ENCODE measurements around the gene ZRANB1.

ZRANB1 gene

DNA sequence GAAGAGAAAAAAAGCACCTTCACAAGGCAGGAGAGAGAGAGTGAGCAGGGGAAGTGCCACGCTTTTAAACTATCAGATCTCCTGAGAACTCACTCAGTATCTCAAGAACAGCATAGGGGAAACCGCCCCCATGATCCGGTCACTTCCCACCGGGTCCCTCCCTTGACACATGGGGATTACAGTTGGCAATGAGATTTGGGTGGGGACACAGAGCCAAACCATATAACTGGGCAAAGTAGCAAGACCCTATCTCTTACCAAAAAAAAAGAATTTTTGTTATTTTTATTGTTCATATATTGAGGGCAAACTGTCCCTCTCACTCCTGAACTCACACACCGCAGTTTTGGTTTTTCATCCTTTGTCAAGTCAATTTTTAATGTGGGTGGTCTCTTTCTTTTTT lies 18.2 kb upstream of the ZRANB1 start:
- DNase-seq, result no peak

DNA sequence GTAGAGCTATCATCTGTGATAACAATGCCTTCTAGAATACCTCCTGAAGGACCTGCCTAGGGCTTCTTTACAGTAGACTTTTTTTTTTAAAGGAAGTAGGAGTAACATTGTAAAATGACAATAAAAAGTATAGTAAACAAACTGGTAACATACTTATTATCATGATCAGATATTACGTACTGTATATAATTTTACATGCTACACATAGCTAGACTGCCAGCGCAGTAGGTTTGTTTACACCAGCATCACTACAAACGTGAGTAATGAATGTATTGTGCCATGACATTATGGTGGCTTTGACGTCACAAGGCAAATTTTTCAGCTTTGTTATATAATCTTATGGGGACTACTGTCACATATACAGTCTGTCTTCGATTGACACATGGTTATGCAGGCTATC lies 15.4 kb upstream of the ZRANB1 start:
- DNase-seq, result no peak

DNA sequence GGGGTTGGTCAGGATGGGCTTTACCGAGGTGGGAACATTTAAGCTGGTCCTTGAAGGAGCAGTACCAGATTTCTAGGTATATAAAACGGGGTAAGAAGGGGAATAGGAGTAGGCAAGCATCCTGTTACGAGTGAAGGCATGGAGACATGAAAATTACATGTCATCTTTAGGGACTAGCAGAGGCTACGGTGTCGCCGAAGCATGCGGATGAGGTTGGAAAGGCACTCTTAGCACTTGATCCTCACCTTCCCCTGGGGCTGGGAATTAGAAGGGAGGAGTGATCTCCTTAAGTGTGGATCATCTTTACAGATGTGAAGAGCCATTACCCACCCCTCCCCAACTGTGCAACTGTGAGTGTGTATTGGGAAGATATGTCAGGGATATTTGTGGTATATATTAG lies 13.8 kb upstream of the ZRANB1 start:
- DNase-seq, result no peak

DNA sequence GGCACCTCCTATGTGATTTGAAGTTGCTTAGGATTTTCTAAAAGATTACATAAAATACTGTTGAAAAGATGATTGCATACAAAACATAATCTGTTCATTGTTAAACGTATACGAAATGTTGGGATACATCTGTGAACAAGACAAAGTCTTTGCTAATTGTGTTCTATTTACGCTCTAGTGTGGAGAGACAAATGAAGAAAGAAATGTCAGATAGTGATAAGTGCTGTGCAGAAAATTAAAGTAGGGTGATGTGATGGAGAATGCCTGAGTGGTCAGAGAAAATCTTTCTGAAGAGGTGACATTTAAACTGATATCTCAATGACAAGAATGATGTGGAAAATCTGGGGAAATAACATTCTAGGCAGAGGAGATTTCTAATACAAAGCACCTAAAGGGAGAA lies 13.4 kb upstream of the ZRANB1 start:
- DNase-seq, result no peak

DNA sequence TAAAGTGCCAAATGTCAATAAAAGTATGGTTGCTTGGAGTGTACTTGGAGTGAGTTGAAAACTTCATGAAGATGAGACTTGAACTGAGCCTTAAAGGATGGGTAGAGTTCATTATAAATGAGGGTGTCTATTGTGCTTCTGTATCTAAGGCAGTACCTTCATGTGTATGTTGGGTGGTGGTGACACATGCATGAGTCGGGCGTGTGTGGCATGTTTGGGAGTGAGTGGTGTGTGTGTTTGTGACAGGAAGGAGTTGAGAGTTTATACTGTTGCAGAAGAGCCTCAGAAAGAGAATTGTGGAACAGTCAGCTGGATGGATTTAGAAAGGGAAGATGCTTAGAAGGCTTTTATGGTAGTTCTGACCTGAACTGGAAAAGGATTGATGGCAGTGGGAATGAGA lies 6.0 kb upstream of the ZRANB1 start:
- DNase-seq, result no peak

DNA sequence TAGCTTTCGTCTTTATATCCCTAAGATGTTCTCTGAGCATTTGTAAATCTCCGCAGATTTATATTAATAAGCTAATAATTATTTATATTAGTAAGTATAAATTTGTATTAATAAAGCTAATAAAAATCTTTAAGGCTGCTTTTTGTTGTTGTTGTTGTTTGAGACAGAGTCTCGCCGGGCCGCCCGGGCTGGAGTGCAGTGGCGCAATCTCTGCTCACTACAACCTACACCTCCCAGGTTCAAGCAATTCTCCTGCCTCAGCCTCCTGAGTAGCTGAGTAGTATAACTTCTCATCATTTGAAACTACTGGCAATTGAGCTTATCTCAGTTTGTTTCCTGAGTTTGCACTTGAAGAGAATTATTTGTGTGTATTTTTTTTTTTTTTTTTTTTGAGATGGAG lies 5.1 kb upstream of the ZRANB1 start:
- no peak for DNase-seq

DNA sequence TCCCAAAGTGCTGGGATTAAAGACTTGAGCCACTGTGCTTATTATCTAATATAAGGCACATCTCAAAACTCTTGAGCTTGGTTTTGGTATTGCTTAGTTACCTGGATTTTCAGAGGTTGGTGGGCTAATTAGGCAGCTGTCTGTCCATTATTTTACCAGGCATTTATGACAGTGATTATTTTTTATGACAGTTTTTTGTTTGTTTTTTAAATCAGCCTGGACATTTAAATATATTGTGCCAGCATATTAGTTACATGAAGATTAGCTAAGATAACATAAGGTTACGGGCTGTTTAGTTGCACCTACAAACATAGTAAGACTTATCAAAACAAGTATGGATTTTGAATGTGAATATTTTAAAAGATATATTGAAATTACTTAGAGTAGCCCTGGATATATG lies 2.6 kb upstream of the ZRANB1 start:
- DNase-seq, result no peak

DNA sequence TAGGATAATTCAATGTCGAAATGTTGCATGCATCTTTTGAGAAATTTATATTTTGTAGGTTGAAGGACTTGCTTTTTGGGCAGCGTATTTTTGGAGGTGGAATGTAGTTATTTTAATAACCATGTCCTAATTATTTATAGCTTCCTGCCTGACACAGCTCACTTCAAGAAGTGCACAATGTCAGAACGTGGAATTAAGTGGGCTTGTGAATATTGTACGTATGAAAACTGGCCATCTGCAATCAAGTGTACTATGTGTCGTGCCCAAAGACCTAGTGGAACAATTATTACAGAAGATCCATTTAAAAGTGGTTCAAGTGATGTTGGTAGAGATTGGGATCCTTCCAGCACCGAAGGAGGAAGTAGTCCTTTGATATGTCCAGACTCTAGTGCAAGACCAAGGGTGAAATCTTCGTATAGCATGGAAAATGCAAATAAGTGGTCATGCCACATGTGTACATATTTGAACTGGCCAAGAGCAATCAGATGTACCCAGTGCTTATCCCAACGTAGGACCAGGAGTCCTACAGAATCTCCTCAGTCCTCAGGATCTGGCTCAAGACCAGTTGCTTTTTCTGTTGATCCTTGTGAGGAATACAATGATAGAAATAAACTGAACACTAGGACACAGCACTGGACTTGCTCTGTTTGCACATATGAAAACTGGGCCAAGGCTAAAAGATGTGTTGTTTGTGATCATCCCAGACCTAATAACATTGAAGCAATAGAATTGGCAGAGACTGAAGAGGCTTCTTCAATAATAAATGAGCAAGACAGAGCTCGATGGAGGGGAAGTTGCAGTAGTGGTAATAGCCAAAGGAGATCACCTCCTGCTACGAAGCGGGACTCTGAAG lies 620 bp downstream of the ZRANB1 start:
- no peak for DNase-seq

DNA sequence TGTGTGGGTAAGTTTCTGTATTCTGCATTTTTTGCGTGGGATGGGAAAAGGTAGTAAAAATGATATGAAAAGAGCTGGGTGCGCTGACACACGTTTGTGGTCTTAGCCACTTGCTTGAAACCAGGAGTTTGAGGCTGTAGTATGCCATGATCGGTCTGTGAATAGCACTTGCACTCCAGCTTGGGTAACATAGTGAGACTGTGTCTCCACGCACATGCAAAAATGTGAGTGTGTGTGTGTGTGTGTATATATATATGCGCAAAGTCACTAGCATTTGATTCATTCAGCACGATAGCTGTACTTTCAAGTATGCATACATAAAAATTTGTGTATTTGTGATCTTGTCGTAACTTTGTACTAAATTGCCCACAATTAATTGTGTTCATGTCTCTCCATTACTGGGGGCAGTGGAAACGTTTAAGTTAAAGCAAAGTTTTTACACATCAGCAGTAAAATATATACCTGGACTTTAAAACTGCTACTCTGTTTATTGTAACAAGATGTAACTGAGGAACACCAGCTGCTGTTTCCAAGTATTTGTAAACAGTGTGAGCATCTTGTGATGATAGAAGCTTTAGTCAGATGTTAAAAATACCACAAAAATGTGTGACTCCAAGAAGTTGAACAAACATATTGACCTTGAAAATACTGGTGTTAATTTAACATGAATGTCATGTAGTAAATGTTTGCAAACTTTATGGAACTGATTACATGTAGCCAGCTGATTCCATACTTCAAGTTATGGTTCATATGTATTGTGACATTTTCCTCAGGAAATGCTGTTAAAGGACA lies 1.6 kb downstream of the ZRANB1 start:
- DNase-seq, result no peak

DNA sequence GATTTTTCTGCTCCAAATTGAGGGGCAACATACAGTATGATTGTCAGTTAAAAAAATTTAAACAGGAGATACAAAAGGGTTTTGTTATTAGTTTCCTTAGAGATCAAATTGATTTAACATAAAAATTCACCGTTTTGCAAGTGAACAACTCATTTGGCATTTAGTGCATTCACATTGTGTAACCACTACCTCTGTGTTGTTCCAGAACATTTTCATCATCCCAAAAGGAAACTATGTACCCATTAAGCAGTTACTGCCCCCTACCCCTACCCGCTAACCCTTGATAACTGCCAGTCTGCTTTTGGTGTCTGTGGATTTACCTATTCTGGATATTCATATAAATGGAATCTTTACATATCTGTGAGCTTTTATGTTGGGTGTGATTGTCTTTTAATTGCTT lies 3.1 kb downstream of the ZRANB1 start:
- no peak for DNase-seq

DNA sequence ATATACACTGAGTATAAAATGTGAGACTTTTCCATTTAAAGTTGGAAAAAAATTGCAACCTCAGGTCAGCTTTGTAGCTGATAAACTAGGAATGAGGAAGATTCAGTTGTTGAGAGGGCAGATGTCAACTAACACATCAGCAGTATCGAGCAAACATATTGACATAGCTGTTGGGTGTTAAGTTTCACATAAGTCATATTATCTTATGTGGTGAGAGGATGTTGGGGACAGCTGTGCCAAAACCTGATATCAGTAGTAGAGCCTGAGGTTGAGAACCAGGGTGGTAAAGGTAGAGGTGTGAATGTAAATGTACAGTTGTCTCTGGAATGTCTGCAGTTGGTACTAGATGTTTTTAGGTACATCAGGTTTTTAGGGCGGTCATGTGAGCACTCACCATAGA lies 5.0 kb downstream of the ZRANB1 start:
- DNase-seq, result no peak

DNA sequence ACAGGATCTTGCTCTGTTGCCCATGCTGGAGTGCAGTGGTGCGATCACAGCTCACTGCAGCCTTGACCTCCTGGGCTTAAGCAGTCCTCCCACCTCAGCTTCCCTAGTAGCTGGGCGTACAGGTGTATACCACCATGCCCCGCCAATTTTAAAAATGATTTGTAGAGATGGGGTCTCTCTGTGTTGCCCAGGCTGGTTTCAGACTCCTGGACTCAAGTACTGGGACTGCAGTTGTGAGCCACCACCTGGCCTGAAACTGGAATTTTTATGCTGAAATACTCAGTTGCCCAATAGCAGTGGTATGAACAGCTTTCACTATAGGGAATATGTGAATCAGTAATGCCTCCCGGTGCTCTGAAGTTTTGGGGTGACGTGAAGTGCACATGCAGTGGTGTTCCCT lies 7.6 kb downstream of the ZRANB1 start:
- DNase-seq, result no peak

DNA sequence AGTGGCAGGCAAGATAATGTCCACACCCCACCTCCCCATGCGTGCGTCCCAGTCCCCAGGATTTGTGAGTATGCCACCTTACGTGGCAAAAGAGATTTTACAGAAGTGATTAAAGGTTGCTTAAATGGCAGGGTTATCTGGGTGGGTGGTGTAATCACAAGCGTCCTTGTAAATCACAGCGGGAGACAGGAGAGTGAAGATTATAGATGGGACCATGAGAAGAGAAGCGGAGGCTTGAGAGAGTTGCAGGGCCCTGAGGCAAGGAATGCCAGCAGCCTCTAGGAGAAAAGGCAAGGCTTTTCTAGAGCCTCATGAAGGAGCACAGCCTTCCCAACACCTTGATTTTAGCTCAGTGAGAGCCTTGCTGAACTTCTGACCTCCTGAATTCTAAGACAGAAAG lies 10.2 kb downstream of the ZRANB1 start:
- DNase-seq, result no peak

DNA sequence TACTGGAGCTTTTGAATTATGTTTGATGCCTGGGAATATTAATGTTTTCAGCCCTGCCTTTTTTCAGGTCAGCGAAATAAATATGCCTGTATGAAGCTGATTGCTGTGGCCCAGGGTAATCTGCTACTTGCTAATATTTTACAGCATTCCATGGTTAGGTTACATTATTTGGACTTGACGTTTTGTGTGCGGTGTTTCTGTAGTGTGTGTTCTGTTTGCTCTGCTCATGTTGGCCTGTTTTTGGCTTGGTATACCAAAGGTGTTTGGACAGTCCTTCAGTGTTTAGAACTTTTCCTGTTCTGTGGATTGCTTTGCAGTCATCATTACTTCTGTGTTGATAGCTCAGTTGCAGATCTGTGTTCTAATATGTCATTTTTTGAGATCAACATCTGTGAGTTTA lies 11.5 kb downstream of the ZRANB1 start:
- no peak for DNase-seq

DNA sequence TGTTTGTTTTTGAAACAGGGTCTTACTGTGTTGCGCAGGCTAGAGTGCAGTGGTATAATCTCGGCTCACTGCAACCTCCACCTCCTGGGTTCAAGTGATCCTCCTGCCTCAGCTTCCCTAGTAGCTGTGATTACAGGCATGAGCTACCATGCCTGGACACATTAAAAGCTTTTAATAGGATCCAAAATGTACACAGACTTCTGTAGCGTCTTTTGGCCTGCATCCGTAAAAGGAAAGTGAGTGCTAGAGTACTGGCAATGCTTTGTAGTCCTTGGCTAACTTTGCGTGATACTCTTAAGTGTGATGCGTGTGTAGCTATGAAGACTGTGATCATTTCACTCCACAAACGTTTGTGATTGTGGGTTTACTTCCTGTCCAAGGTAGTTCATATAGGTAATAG lies 13.3 kb downstream of the ZRANB1 start:
- no peak for DNase-seq

DNA sequence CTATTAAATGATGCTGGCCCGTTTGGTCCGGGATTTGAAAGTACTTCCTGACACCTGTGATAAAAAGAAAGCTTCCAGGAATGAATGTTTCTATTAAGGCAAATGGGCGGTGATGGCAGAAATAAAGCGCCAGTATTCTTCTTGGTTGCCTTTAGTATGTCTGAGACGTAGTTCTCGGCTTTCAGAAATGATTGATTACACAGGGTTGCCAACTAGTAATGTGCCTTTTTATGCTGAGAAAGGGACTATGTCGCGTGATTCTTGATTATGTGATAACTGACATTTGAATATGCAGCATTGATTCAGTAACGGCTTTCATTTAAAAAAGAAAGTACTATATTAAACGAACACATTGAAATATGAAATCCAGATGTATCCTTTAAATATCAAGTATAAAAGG lies 13.9 kb downstream of the ZRANB1 start:
- DNase-seq, result no peak

DNA sequence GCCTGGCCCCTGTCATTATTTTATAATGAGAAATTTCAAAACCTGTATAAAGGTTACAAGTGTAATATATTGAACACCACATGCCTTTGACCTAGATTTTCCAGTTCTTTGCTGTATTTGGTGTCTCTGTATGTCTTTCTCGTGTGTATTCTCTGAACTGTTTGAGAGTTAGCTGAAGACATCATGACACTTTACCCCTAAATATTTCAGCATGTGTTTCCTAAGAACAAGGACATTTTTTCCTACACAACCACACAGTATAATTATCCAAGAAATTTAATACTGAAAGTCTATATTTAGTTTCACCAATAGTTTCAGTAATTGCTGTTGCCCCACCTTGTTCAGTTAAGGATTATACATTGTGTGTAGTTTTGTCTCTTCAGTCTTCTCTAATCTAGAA lies 14.8 kb downstream of the ZRANB1 start:
- DNase-seq, result no peak

DNA sequence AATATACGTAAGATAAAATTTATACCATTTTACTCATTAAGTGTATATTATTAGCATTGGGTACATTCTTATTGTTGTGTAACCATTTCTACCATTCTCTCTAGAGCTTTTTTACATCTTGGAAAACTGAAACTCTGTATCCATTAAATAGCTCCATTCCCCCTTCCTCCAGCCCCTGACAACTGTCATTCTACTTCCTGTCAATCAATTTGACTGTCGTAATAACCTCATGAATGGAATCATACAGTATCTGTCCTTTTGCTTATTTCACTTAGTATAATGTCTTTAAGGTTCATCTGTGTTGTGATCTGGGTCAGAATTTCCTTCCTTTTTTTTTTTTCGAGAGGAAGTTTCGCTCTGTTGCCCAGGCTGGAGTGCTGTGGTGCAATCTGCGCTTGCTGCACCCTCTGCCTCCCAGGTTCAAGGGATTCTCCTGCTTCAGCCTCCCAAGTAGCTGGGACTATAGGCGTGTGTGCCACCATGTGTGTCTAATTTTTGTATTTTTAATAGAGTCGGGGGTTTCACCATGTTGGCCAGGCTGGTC lies 15.6 kb downstream of the ZRANB1 start:
- DNase-seq, result no peak

DNA sequence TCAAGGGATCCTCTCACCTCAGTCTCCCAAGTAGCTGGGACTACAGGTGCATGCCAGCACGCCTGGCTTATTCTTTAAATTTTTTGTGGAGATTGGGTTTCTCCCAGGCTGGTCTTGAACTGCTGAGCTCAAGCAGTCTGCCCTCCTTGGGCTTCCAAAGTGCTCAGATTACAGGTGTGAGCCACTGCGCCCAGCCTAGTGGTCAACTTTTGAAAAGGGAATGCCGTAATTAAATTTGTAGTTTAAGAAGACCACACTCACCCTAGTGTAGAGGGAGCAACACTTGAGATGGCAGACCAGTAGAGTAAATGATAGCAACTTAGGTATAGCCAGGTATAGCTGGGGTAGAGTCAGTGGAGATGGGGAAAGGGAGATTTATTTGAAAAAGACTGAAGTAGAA lies 17.6 kb downstream of the ZRANB1 start:
- DNase-seq, result no peak

DNA sequence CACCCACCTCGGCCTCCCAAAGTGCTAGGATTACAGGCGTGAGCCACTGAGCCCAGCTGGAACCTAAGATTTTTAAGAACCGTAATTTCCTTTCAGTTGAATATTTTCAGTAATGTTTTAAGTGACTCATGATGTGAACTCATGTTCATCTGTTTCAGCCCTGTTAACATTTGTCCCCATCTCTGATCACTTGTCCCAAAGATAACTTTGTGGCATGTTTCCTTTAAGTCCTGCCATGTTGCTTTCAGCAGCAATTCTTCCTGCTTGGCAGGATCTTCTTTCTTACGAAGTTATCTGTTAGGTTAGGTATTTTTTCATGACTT lies 19.3 kb downstream of the ZRANB1 start:
- no peak for DNase-seq

DNA sequence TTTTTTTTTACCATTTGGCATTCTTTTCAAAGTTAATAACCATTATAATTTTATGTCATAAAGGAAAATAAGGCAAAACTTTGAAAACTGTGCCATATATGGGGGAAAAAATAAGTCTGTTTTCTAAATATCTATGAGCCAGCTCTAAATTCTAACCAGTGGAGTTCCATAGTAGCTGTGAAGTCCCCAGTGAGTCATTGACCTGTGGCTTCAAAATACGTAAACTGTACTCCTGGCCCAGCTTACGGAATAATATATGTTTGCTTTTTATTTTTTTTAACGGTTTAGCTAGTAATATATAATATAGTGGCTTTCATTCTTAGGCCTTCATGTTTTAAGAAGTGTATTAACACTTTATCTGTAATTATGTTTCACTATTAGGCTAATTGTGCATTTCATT lies 20.5 kb downstream of the ZRANB1 start:
- DNase-seq, result no peak

DNA sequence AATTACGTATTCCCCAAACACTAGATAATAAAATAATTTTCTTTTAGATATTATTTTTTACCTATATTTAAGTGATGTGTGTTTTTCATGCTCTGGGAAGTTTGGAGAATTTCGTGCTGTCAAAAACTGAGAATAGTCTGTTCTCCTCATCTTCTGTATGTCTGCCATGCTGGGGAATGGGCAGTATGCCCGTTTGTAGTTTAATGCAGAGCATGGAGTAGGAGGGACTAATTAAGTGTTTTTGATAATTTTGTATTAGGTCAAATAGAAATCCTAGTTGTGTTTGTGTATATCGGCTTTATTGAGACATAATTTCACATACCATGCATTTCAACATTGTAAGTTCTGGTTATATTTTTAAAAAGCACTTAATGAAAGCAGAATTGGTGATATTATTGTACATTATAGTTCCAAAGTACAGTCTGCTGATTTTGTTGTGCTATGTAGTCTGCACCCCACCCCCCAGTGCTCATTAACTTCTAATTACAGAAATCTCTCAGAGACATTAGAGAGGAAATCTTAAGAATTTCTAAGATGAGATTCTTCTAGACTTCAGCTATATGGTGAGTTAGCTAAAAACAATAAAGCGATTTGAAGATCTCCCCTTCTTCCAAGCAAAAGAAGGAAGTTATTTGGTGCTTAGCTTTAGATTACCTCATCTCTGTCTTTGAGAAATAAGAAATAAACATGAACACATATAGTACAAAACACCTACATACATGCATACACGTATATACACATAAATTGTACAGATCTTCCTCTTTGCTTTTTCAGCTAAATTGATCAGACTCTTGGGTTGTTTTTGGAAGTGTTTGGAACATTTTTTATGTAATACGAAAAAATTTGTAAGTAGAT lies 22.2 kb downstream of the ZRANB1 start:
- no peak for DNase-seq

DNA sequence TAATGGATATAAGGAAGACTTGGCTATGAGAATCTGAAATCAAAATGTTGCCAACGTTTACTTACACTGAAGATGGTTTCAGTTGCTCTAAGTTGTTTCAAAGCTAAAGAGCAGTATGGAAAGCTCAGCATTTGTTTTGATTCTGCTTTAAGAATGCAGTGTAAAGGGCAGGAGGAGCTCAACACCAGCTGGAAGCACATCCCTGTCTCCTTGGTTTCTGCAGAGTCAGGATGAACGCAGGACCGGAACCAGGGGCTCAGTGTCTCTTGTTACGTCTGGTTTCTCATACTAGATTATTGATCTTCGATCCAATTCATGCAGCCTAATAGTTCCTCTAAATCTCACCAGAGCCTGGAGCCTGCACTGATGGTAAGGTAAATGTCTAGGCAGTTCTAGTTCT lies 24.1 kb downstream of the ZRANB1 start:
- no peak for DNase-seq

DNA sequence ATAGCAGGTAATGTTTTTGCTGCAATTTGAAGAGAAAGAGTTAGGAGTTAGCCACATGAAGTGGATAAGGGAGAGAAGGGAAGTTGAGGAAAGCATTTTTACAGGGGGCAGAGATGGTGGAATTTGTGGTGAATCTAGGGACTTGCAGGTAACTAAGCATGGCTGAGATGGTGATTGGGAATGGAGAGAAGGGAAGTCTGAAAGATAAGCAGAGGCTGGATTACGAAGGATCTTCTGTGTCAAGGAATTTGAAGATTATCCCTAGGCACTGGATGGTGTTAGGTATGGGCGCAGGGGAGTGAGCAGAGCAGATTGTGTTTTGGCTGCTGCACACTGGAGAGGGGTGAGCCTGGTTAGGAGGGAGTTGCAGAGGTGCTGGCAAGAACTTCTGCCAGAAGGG lies 25.3 kb downstream of the ZRANB1 start:
- no peak for DNase-seq

All from activated CD4-positive, alpha-beta T cell treated with anti-CD3 and anti-CD28 coated beads, Interleukin-2, amount 50 U/mL, for 1 hour (primary cell).